ENCODE data around the gene MPPED1.

DNA sequence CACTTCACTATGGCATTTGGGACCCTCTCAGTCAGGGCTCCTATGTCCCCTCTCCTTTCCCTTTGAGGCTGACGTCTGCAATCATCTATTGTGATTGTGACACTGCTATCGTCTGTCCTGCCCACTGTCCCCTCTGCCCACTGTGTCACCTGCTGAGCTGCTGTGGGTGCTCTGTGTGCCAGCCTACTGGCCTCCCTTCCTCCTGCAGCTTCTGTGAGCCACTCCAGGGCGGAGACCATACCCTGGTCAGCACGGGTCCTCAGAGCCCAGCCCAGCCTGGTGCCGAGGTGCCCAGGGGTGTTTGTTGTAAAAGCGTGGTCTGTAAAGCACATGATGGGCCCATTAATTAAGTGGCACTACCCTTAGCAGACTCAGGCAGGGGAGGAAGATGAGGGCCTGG, 29.4 kb downstream of the MPPED1 start:
- no peak for TF ChIP-seq POLR2A (IDR thresholded peaks at IDR 0.05)
- TF ChIP-seq, protein P1, sequence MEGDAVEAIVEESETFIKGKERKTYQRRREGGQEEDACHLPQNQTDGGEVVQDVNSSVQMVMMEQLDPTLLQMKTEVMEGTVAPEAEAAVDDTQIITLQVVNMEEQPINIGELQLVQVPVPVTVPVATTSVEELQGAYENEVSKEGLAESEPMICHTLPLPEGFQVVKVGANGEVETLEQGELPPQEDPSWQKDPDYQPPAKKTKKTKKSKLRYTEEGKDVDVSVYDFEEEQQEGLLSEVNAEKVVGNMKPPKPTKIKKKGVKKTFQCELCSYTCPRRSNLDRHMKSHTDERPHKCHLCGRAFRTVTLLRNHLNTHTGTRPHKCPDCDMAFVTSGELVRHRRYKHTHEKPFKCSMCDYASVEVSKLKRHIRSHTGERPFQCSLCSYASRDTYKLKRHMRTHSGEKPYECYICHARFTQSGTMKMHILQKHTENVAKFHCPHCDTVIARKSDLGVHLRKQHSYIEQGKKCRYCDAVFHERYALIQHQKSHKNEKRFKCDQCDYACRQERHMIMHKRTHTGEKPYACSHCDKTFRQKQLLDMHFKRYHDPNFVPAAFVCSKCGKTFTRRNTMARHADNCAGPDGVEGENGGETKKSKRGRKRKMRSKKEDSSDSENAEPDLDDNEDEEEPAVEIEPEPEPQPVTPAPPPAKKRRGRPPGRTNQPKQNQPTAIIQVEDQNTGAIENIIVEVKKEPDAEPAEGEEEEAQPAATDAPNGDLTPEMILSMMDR (IDR thresholded peaks at IDR 0.05 in 8 of 11, conservative IDR thresholded peaks at IDR 0.05 in 3 of 11) = no peak
